Measurements from ENCODE around the gene TMEM144.

- TF ChIP-seq, protein P1, sequence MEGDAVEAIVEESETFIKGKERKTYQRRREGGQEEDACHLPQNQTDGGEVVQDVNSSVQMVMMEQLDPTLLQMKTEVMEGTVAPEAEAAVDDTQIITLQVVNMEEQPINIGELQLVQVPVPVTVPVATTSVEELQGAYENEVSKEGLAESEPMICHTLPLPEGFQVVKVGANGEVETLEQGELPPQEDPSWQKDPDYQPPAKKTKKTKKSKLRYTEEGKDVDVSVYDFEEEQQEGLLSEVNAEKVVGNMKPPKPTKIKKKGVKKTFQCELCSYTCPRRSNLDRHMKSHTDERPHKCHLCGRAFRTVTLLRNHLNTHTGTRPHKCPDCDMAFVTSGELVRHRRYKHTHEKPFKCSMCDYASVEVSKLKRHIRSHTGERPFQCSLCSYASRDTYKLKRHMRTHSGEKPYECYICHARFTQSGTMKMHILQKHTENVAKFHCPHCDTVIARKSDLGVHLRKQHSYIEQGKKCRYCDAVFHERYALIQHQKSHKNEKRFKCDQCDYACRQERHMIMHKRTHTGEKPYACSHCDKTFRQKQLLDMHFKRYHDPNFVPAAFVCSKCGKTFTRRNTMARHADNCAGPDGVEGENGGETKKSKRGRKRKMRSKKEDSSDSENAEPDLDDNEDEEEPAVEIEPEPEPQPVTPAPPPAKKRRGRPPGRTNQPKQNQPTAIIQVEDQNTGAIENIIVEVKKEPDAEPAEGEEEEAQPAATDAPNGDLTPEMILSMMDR (conservative IDR thresholded peaks at IDR 0.05; ENCODE audit: low read length): peak; percentile 69
- no peak for TF ChIP-seq EZH2phosphoT487 (IDR thresholded peaks at IDR 0.05; ENCODE audit: borderline replicate concordance)
Observed at GRCh38 chr4:158259955-158260575, 49.8 kb downstream of the TMEM144 start.

Data from Loucy (cell line).